DMS79 treated with DMSO at 0.1 percent for 48 hours (cell line): ENCODE results near the gene SET.

Experiments
- DNase-seq: peaks from one replicate; lab custom pipeline; 2025; lab: John Stamatoyannopoulos, UW

The SET gene

GRCh38 chr9:128731093-128731492 is 42.1 kb downstream of the SET start:
- DNase-seq: no peak

GRCh38 chr9:128731691-128732090 is 42.7 kb downstream of the SET start:
- DNase-seq: no peak

GRCh38 chr9:128732576-128732975 is 43.6 kb downstream of the SET start:
- no peak for DNase-seq

- DNase-seq: peak; percentile 18
Observed at GRCh38 chr9:128733256-128733655, 44.2 kb downstream of the SET start.

- no peak for DNase-seq
Observed at GRCh38 chr9:128735373-128735772, 46.4 kb downstream of the SET start.

- DNase-seq: no peak
Observed at GRCh38 chr9:128742401-128742800, 53.4 kb downstream of the SET start.

GRCh38 chr9:128743421-128743820 is 54.4 kb downstream of the SET start:
- DNase-seq: no peak
